Fibroblast of mammary gland (primary cell): ENCODE measurements around the gene KEL.

ENCODE experiments used
- DNase-seq: peaks from one replicate; pipeline ENCODE4 v3.0.0-alpha.2; 2010; ENCODE audit warnings: low read depth
- H3K4me3 ChIP-seq: 2 replicates; pipeline ENCODE4 v1.5.1; 2011; ENCODE audit warnings: low read depth, mild to moderate bottlenecking, low read length, moderate library complexity; ENCODE audit not compliant: control insufficient read depth
- TF ChIP-seq, protein P1 (sequence below): conservative IDR thresholded peaks from 2 replicates; pipeline ENCODE4 v1.5.1; 2011; ENCODE audit warnings: low read depth, low read length, inconsistent platforms; ENCODE audit not compliant: control insufficient read depth, insufficient read depth

The KEL gene

DNA sequence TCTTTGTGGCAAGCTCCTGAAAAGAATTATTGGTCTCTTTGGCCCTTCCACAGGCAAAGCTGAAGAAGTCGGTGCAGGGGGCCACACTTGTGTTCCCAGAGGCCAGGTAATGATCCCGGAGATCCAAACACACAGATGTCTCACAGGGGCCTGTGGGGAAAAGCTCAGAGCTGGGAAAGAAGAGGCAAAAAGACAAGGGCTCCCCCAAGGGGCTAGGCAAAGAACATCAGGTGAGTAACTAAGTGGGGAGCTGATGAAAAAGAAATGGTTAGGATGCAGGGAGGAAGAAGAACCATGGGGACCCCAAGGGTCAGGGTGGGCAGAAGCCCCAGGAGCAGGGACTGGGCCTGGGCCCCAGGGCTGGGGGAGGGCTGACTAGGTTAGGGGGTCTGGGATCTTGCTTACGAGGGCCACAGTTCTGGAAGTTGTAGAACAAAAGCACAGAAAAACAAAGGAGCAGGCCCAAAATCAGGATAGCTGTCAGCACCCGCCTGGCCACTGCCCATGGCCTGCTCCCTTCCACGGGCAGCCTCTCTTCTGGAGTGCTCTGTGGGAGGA, 1.1 kb downstream of the KEL start:
- no peak for DNase-seq
- TF ChIP-seq, protein P1, sequence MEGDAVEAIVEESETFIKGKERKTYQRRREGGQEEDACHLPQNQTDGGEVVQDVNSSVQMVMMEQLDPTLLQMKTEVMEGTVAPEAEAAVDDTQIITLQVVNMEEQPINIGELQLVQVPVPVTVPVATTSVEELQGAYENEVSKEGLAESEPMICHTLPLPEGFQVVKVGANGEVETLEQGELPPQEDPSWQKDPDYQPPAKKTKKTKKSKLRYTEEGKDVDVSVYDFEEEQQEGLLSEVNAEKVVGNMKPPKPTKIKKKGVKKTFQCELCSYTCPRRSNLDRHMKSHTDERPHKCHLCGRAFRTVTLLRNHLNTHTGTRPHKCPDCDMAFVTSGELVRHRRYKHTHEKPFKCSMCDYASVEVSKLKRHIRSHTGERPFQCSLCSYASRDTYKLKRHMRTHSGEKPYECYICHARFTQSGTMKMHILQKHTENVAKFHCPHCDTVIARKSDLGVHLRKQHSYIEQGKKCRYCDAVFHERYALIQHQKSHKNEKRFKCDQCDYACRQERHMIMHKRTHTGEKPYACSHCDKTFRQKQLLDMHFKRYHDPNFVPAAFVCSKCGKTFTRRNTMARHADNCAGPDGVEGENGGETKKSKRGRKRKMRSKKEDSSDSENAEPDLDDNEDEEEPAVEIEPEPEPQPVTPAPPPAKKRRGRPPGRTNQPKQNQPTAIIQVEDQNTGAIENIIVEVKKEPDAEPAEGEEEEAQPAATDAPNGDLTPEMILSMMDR = no peak
- H3K4me3 ChIP-seq = no peak overlapping the region

DNA sequence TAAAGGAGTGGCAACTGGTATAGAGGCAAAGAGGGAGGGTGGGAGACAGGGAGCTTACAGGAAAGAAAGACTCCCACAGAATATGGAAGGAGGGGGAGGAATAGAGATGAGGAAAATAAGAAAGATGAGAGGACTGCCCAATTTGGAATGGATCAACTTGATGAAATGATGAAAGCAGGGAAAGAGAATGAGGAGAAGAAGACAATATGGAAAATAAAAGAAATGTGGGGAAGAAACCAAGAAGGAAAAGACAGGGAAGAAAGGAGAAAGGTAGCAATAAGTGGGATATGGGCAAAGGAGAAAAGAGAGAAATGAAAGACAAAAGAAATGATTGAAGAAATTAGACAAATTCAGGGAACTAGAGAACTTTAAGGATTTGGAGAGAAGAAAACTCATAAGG, 3.0 kb downstream of the KEL start:
- H3K4me3 ChIP-seq = no peak overlapping the region
- TF ChIP-seq, protein P1 = no peak
- DNase-seq = no peak

DNA sequence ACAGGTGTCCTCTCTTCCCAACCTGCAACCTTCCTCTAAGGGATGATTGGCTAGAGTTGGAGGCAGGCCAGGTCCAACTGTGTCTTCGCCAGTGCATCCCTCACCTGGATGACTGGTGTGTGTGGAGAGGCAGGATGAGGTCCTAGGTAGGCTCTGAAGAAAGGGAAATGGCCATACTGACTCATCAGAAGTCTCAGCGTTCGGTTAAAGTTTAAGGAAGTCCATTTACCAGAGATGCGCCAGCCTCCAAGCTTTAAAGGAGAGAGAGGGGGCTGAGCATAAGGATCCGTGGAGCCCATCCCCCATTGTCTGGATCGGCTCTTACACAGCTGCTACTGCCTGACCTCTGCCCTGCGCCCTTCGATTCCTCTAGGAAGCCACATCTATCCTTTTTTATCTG, 4.4 kb downstream of the KEL start:
- H3K4me3 ChIP-seq = no peak overlapping the region
- no peak for DNase-seq
- TF ChIP-seq, protein P1 = no peak

DNA sequence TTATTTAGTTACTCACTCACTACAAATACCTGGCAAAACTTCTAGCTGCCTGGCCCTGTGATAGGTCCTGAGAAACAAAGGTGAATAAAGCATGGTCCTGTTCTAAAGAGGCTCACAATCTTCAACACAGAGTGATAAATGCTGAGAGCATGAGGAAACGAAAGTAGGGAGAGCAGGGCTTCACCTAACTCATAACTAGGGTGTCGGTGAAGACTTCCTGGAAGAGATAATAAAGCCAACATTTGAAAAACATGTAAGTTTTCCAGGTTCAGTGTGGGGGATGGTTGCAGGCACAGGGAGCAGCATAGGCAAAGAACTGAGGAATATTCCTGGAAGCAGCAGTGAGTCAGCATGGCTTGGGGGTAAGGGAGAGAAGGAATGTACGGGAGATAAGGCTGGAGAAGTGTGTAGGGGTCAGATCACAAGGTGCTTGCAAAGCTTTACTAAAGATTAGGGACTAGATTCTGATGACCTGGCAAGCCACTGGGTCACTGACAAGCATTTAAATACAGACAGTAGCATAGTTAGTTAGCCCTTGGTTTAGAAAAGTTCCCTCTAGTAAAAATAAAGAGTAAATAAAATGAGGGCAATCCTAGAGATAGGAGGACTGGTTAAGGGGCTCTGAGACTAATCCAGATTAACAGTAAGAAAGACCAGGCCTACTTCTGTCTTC, 5.1 kb downstream of the KEL start:
- no peak overlapping the region for H3K4me3 ChIP-seq
- TF ChIP-seq, protein P1 = no peak
- no peak for DNase-seq

DNA sequence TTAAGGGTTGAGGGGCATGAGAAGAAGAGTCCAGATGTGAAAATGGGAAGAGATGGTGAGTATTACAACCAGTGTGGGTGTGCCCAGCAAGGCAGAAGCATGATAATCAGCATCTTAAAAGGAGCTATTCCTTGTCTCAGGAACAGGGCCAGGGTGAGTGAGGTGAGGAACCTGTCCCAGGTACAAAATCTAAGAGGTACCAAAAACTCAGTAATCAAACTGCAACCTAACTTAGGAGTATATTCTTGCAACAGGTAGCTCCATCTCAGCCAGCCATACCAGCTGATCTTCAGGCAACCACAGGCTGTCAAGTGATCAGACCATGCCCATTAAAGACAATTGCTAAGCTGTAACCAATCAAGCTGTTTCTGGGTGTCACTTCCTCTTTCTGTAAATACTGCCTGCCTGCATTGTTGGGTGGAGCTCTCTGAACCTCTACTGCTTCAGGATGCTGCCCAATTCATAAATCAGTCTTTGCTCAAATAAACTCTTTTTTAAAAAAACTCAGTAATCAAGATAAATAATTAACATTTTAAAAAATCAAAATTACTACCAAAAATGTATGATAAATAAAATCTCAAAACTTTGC, 7.4 kb downstream of the KEL start:
- H3K4me3 ChIP-seq = no peak overlapping the region
- DNase-seq = no peak
- TF ChIP-seq, protein P1 = no peak

DNA sequence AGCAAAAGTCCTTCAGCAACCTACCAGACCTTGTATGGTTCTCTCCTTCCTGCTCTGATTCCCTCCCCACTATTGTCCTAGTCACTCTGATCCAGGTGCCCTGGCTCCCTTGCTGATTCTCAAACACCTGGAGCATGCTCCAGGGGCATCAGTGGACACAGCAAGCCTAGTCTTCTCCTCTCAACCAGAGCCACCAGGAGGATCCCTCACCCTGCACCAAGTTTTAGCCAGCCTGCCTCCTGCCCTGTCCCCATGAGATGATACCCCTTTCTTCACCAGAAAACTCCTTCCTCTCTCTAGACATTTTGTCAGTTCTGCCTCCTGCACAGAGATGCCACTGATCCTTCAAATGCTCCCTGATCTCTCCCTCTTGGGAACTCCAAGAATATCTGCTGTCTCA, 11.9 kb downstream of the KEL start:
- TF ChIP-seq, protein P1 = no peak
- no peak for DNase-seq

DNA sequence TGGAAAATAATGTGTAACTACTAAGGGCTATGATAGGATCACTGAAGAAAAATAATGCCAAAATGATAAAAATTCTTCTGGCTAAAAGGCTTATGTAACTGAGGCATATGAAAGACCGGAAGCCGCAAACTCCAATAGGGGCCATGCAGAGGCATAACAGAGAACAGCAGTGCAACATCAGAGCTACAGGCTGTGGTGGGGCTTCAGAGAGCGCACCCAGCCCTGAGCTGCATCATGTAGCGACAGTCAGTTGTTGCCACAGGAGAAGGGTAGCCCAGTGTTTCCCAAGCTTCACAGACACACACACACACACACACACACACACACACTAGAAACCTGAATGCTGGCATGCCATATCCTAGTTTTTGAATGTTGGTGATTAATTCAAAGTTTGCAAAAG, 13.6 kb downstream of the KEL start:
- no peak overlapping the region for H3K4me3 ChIP-seq
- TF ChIP-seq, protein P1 = no peak
- DNase-seq = no peak

More for the DNA sequence above, 11.9 kb downstream of the KEL start:
- H3K4me3 ChIP-seq = no peak overlapping the region
